OCI-LY1 (cell line): ENCODE measurements around the gene HAPLN3.

Experiments used
- H2AFZ ChIP-seq: fragments of 200-600 bp; sonication (generic), shearing (Covaris generic); 2 replicates; pipeline ENCODE4 v1.6.0; 2014; ENCODE audit warnings: antibody characterized with exemption, mild to moderate bottlenecking, low read length
- H3F3A ChIP-seq: fragments of 200-600 bp; sonication (generic), shearing (Covaris generic); 2 replicates; pipeline ENCODE4 v1.6.0; 2014; ENCODE audit warnings: mild to moderate bottlenecking, antibody characterized with exemption, low read length, moderate library complexity; ENCODE audit not compliant: insufficient read depth
- H3K27ac ChIP-seq: fragments of 200-600 bp; sonication (generic); 2 replicates; pipeline ENCODE4 v1.5.1; 2014; ENCODE audit warnings: low read length, mixed run types, mild to moderate bottlenecking, low read depth; ENCODE audit not compliant: poor library complexity, severe bottlenecking
- H3K27me3 ChIP-seq: fragments of 200-600 bp; sonication (generic); 2 replicates; pipeline ENCODE4 v1.6.0; 2014; ENCODE audit warnings: antibody characterized with exemption, mild to moderate bottlenecking, low read length, moderate library complexity; ENCODE audit not compliant: insufficient read depth
- H3K36me3 ChIP-seq: fragments of 200-600 bp; sonication (generic); 2 replicates; pipeline ENCODE4 v1.6.1; 2014; ENCODE audit warnings: mild to moderate bottlenecking, antibody characterized with exemption, low read length, moderate library complexity, mixed read lengths; ENCODE audit not compliant: insufficient read depth
- H3K4me1 ChIP-seq: fragments of 200-600 bp; sonication (generic); 2 replicates; pipeline ENCODE4 v1.5.1; 2014; ENCODE audit warnings: mild to moderate bottlenecking, low read length, moderate library complexity; ENCODE audit not compliant: insufficient read depth, severe bottlenecking
- H3K4me2 ChIP-seq: fragments of 200-600 bp; sonication (generic), shearing (Covaris generic); 2 replicates; pipeline ENCODE4 v1.6.1; 2014; ENCODE audit warnings: low read length
- H3K4me3 ChIP-seq: fragments of 200-600 bp; sonication (generic); 2 replicates; pipeline ENCODE4 v1.5.1; 2014; ENCODE audit warnings: low read length, low read depth, mild to moderate bottlenecking, mixed read lengths; ENCODE audit not compliant: poor library complexity, severe bottlenecking
- H3K79me2 ChIP-seq: fragments of 200-600 bp; shearing (Covaris generic); 2 replicates; pipeline ENCODE4 v1.6.1; 2016; ENCODE audit warnings: mixed run types, low read length, mixed read lengths; ENCODE audit not compliant: insufficient read depth
- H3K9ac ChIP-seq: fragments of 200-600 bp; sonication (generic), shearing (Covaris generic); 2 replicates; pipeline ENCODE4 v1.6.1; 2014; ENCODE audit warnings: mild to moderate bottlenecking, low read length, mixed read lengths
- H3K9me2 ChIP-seq: fragments of 200-600 bp; sonication (generic), shearing (Covaris generic); 2 replicates; pipeline ENCODE4 v1.6.1; 2014; ENCODE audit warnings: low read depth, mild to moderate bottlenecking, low read length, mixed read lengths
- H3K9me3 ChIP-seq: fragments of 200-600 bp; shearing (Covaris generic); 2 replicates; pipeline ENCODE4 v1.6.1; 2014; ENCODE audit warnings: low read length, mixed read lengths
- H4K20me1 ChIP-seq: fragments of 200-600 bp; sonication (generic), shearing (Covaris generic); 2 replicates; pipeline ENCODE4 v1.6.0; 2016; ENCODE audit warnings: mild to moderate bottlenecking, low read length; ENCODE audit not compliant: insufficient read depth
- CTCF ChIP-seq: fragments of 200-600 bp; sonication (generic), shearing (Covaris generic); IDR thresholded peaks from 2 replicates; pipeline ENCODE4 v1.5.1; 2017; ENCODE audit warnings: mild to moderate bottlenecking, antibody characterized with exemption, low read length, moderate library complexity, mixed read lengths
- EZH2 ChIP-seq: fragments of 200-600 bp; sonication (generic), shearing (Covaris generic); IDR thresholded peaks from 2 replicates; pipeline ENCODE4 v1.8.0; 2017; ENCODE audit warnings: borderline replicate concordance, mixed run types, mild to moderate bottlenecking, antibody characterized with exemption, low read length, moderate library complexity, mixed read lengths

Gene HAPLN3

GRCh38 chr15:88904624-88905327, 9.4 kb upstream of the HAPLN3 start:
- Histone ChIP-seq H3K4me1 (no peaks in the 10 kb centered on the region), H3K27ac (no peak overlapping the region), H3K4me3 (no peak overlapping the region), H3K4me2 (no peak overlapping the region), H3K79me2 (no peaks in the 10 kb centered on the region), H3K27me3 (no peaks in the 10 kb centered on the region), H3K9me3 (no peaks in the 10 kb centered on the region), H2AFZ (no peak overlapping the region), H3K36me3 (no peaks in the 10 kb centered on the region), H3K9me2 (no peaks in the 10 kb centered on the region), H4K20me1 (no peaks in the 10 kb centered on the region), H3K9ac (no peak overlapping the region), H3F3A (no peaks in the 10 kb centered on the region)
- TF ChIP-seq EZH2 (no peak), CTCF (peak; percentile 95)

GRCh38 chr15:88904257-88904623, 8.9 kb upstream of the HAPLN3 start:
- Histone ChIP-seq H3K9me2 (no peaks in the 10 kb centered on the region), H3K9ac (no peak overlapping the region), H3K9me3 (no peaks in the 10 kb centered on the region), H3K27ac (no peak overlapping the region), H3K36me3 (no peaks in the 10 kb centered on the region), H2AFZ (no peak overlapping the region), H3F3A (no peaks in the 10 kb centered on the region), H4K20me1 (no peaks in the 10 kb centered on the region), H3K79me2 (no peaks in the 10 kb centered on the region), H3K4me3 (no peak overlapping the region), H3K4me1 (no peaks in the 10 kb centered on the region), H3K4me2 (no peak overlapping the region), H3K27me3 (no peaks in the 10 kb centered on the region)
- TF ChIP-seq EZH2 (no peak), CTCF (no peak)

- Histone ChIP-seq H3K79me2 (no peaks in the 10 kb centered on the region), H3K27ac (no peak overlapping the region), H3K4me1 (no peaks in the 10 kb centered on the region), H3K9me3 (no peaks in the 10 kb centered on the region), H3F3A (no peaks in the 10 kb centered on the region), H3K9me2 (no peaks in the 10 kb centered on the region), H4K20me1 (no peaks in the 10 kb centered on the region), H3K4me2 (no peak overlapping the region), H3K9ac (no peak overlapping the region), H3K36me3 (no peaks in the 10 kb centered on the region), H2AFZ (no peak overlapping the region), H3K4me3 (no peak overlapping the region), H3K27me3 (no peaks in the 10 kb centered on the region)
- no peak for TF ChIP-seq EZH2
- TF ChIP-seq CTCF: no peak
These were observed 7.5 kb upstream of the HAPLN3 start for GRCh38 chr15:88902846-88903245.
